Tibial nerve (tissue), 4 donors: ENCODE measurements around the gene EXOSC3.

Experiments used
- EP300 ChIP-seq, 2 donors: sonication (generic); formaldehyde crosslinking; IDR thresholded peaks; one replicate each; pipeline ENCODE4 v1.6.1; 2017; ENCODE audit warnings: antibody characterized with exemption in 2 of 2, mild to moderate bottlenecking in 1 of 2
- POLR2A ChIP-seq, 2 donors: fragments of 450-650 bp; IDR thresholded peaks; one replicate each; pipeline ENCODE4 v1.6.1; 2017; ENCODE audit warnings: antibody characterized with exemption in 2 of 2, mild to moderate bottlenecking in 2 of 2, moderate library complexity in 2 of 2
- TF ChIP-seq, protein P1 (sequence below), 5 experiments: fragments of 200-600 bp in 3 of 5; fragments of 450-650 bp in 2 of 5; sonication (generic) in 3 of 5; IDR thresholded peaks; one replicate each; pipeline ENCODE4 v1.5.1; 2016 to 2019; ENCODE audit warnings: antibody characterized with exemption in 5 of 5, mild to moderate bottlenecking in 3 of 5, moderate library complexity in 2 of 5

DNA sequence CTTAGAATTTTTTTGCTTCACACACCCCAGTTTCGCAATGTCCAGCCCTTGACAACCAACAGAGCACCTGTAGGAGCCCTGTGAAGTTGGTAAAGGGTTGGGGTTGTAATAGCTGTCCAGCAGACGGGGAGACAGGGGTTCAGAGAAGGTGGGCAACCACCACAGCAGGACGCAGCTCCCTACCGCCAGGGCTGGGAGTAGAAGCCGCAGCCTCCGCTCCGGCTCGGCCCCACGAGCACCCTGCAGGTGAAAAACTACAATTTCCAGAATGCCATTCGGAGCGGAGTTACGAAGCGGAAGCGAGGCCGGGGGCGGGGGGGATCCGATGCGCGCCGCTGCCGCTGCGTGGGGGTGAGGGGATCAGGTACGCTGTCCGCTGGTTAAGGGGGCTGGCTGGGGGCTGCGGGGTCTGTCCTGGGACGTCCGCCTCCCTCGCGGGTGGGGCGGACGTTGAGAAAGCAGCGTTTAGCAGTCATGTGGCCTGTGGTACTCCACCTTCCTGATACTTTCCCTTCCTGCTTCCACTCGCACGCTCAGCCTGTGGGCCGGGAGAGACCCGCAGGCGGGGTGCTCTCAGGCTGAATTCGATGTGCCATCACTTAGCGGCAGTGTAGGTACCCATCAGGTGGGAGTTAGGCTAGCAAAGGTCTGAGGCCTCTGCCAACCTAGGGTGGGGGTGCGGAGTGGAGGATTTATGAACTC is 31.2 kb downstream of the EXOSC3 start, which contains the start of gene TRMT10B:
- TF ChIP-seq, protein P1, sequence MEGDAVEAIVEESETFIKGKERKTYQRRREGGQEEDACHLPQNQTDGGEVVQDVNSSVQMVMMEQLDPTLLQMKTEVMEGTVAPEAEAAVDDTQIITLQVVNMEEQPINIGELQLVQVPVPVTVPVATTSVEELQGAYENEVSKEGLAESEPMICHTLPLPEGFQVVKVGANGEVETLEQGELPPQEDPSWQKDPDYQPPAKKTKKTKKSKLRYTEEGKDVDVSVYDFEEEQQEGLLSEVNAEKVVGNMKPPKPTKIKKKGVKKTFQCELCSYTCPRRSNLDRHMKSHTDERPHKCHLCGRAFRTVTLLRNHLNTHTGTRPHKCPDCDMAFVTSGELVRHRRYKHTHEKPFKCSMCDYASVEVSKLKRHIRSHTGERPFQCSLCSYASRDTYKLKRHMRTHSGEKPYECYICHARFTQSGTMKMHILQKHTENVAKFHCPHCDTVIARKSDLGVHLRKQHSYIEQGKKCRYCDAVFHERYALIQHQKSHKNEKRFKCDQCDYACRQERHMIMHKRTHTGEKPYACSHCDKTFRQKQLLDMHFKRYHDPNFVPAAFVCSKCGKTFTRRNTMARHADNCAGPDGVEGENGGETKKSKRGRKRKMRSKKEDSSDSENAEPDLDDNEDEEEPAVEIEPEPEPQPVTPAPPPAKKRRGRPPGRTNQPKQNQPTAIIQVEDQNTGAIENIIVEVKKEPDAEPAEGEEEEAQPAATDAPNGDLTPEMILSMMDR (IDR thresholded peaks at IDR 0.05) = no peak
- TF ChIP-seq POLR2A (IDR thresholded peaks at IDR 0.05) = peak in 1 of 2 donors; percentile 20
- peak in 1 of 2 donors; percentile 17 for TF ChIP-seq EP300 (IDR thresholded peaks at IDR 0.05)
